Neural cell (in vitro differentiated cells): Measurements from ENCODE around the gene ZNF280C.
A peak's percentile ranks its signal among the peaks of the same experiment; 100 is the strongest.

ENCODE experiments used
- CTCF ChIP-seq: fragments of 450-650 bp; IDR thresholded peaks from 2 replicates; pipeline ENCODE4 v1.5.1; 2014; ENCODE audit warnings: antibody characterized with exemption, mild to moderate bottlenecking, moderate library complexity; ENCODE audit not compliant: poor library complexity, severe bottlenecking
- EP300 ChIP-seq: fragments of 450-650 bp; conservative IDR thresholded peaks from 2 replicates; pipeline ENCODE4 v1.6.1; 2014; ENCODE audit warnings: antibody characterized with exemption, mild to moderate bottlenecking, moderate library complexity; ENCODE audit not compliant: poor library complexity, severe bottlenecking
- EZH2 ChIP-seq: fragments of 200-600, 300-800 bp; shearing (Covaris generic), sonication (generic); IDR thresholded peaks from 2 replicates; pipeline ENCODE4 v1.6.1; 2014; ENCODE audit warnings: antibody characterized with exemption, low read length, borderline replicate concordance, mild to moderate bottlenecking; ENCODE audit not compliant: insufficient read depth, poor library complexity, severe bottlenecking
- MXI1 ChIP-seq: fragments of 450-650 bp; conservative IDR thresholded peaks from 2 replicates; pipeline ENCODE4 v1.6.1; 2014; ENCODE audit warnings: antibody characterized with exemption, mild to moderate bottlenecking; ENCODE audit not compliant: poor library complexity, severe bottlenecking
- POLR2AphosphoS5 ChIP-seq: IDR thresholded peaks from 2 replicates; pipeline ENCODE4 v1.6.1; 2012
- RAD21 ChIP-seq: fragments of 450-650 bp; conservative IDR thresholded peaks from 2 replicates; pipeline ENCODE4 v1.6.1; 2014; ENCODE audit warnings: antibody characterized with exemption, mild to moderate bottlenecking, moderate library complexity
- REST ChIP-seq: IDR thresholded peaks from 2 replicates; pipeline ENCODE4 v1.6.1; 2012; ENCODE audit warnings: borderline replicate concordance
- SMC3 ChIP-seq: fragments of 450-650 bp; conservative IDR thresholded peaks from 2 replicates; pipeline ENCODE4 v1.6.1; 2014; ENCODE audit warnings: antibody characterized with exemption, mild to moderate bottlenecking, moderate library complexity; ENCODE audit not compliant: poor library complexity
- TAF1 ChIP-seq: IDR thresholded peaks from 2 replicates; pipeline ENCODE4 v1.6.1; 2012; ENCODE audit warnings: low read depth

- TF ChIP-seq CTCF: no peak
- peak; percentile 92 for TF ChIP-seq POLR2AphosphoS5
- no peak for TF ChIP-seq RAD21
- TF ChIP-seq REST: peak; percentile 55
- peak; percentile 54 for TF ChIP-seq TAF1
- no peak for TF ChIP-seq EZH2
- no peak for TF ChIP-seq SMC3
- TF ChIP-seq EP300: peak; percentile 23
- peak; percentile 71 for TF ChIP-seq MXI1
Measured at GRCh38 chrX:130170752-130171445, 97.8 kb downstream of the ZNF280C start.
